ENCODE data around the gene SLC7A1. TPM values are rescaled to one million over a fixed set of nuclear protein-coding genes. Genes with fewer than 3 reads are reported as not detected.
A peak's percentile ranks its signal among the peaks of the same experiment; 100 is the strongest.

SLC7A1 gene
- total and polyA plus RNA-seq, 2 donors: 3.6 to 4.6 TPM

DNA sequence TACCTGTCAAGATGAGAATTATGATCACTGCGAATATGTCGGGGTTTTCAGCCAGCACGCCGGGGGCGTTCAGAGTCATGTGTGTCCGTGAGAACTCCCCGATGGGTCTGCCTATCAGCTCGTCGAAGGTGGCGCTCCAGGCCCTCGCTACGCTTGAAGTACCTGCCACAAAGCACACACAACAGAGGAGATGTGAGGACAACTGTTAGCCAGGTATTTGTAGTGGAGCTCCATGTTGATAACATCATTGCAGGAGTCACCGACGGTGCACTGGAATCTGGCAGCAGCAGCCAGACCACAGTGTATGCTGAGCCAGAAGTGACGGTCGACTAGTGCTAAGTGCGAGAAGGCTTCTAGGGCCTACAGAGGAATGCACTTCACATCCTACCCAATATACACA, 62.7 kb downstream of the SLC7A1 start:
- DNase-seq (ENCODE audit: low read depth in 6 of 9, low spot score in 9 of 9): no peak
- Histone ChIP-seq H3K9me3 (ENCODE audit: control insufficient read depth in 2 of 2, insufficient read depth in 1 of 2, low read length in 1 of 2) (no peaks in the 10 kb centered on the region), H3K27me3 (ENCODE audit: control insufficient read depth in 2 of 2, insufficient read depth in 1 of 2, low read length in 1 of 2) (no peaks in the 10 kb centered on the region), H3K36me3 (ENCODE audit: control insufficient read depth in 2 of 2, insufficient read depth in 2 of 2, low read length in 1 of 2) (peaks cover 34 to 38% of the 10 kb centered on the region in 2 donors), H3K27ac (ENCODE audit: low read depth in 1 of 2, low read length in 1 of 2) (no peak overlapping the region), H3K4me3 (ENCODE audit: low read length in 2 of 2) (no peak overlapping the region), H3K4me1 (ENCODE audit: control insufficient read depth in 2 of 2, insufficient read depth in 2 of 2, low read length in 2 of 2) (no peaks in the 10 kb centered on the region)
- WGBS: 92% methylated on average over 17 of the region's 17 CpGs

DNA sequence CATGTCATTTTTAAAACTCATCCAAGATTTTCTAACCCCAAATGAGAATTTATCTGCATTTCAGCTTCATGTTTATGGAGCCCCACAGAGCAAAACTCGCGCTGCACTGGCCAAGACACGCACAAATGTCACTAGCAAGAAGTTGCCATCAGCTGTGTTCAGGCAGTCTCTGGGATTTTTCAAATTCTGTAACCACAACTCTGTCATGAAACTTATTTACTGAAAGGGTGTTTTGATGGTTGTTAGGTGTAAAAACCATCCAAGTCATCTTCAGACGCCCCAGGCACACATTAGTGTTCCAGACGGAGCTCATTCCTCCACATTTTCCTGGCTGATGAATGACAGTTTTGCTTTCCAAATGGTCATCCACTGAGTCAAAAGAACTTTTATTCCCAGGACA, 63.4 kb downstream of the SLC7A1 start:
- Histone ChIP-seq H3K9me3 (ENCODE audit: control insufficient read depth in 2 of 2, insufficient read depth in 1 of 2, low read length in 1 of 2) (no peaks in the 10 kb centered on the region), H3K4me3 (ENCODE audit: low read length in 2 of 2) (no peak overlapping the region), H3K27ac (ENCODE audit: low read depth in 1 of 2, low read length in 1 of 2) (no peak overlapping the region), H3K27me3 (ENCODE audit: control insufficient read depth in 2 of 2, insufficient read depth in 1 of 2, low read length in 1 of 2) (no peaks in the 10 kb centered on the region), H3K36me3 (ENCODE audit: control insufficient read depth in 2 of 2, insufficient read depth in 2 of 2, low read length in 1 of 2) (peaks cover 34 to 42% of the 10 kb centered on the region in 2 donors), H3K4me1 (ENCODE audit: control insufficient read depth in 2 of 2, insufficient read depth in 2 of 2, low read length in 2 of 2) (no peaks in the 10 kb centered on the region)
- WGBS: 97% methylated on average over 5 of the region's 5 CpGs
- DNase-seq (ENCODE audit: low read depth in 6 of 9, low spot score in 9 of 9): no peak

DNA sequence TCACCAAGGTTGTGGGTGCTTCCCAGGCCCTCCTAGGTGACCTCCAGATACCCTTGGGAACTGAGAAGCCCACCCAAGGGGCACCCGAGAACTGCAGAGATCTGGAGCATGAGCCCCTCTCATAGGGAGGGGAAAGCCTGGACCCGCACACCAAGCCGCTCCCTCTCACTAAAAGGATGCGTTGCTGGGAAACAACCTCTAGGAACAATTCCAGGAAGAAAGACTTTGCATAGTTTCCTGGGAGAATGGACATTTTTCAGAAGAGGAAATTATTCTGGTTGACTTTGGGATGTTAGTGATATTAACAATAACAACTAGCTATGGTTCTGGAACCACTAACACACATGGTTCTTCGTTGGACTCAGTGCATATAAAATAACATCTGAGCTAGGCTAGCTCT, 64.6 kb downstream of the SLC7A1 start:
- peaks cover 39 to 45% of the 10 kb centered on the region in 2 donors for H3K36me3 ChIP-seq (ENCODE audit: control insufficient read depth in 2 of 2, insufficient read depth in 2 of 2, low read length in 1 of 2)
- H3K4me1 ChIP-seq (ENCODE audit: control insufficient read depth in 2 of 2, insufficient read depth in 2 of 2, low read length in 2 of 2): no peaks in the 10 kb centered on the region
- 99% methylated on average over 5 of the region's 5 CpGs for WGBS
- H3K4me3 ChIP-seq (ENCODE audit: low read length in 2 of 2): no peak overlapping the region
- H3K27ac ChIP-seq (ENCODE audit: low read depth in 1 of 2, low read length in 1 of 2): no peak overlapping the region
- H3K27me3 ChIP-seq (ENCODE audit: control insufficient read depth in 2 of 2, insufficient read depth in 1 of 2, low read length in 1 of 2): no peaks in the 10 kb centered on the region
- H3K9me3 ChIP-seq (ENCODE audit: control insufficient read depth in 2 of 2, insufficient read depth in 1 of 2, low read length in 1 of 2): no peaks in the 10 kb centered on the region
- DNase-seq (ENCODE audit: low read depth in 6 of 9, low spot score in 9 of 9): no peak

DNA sequence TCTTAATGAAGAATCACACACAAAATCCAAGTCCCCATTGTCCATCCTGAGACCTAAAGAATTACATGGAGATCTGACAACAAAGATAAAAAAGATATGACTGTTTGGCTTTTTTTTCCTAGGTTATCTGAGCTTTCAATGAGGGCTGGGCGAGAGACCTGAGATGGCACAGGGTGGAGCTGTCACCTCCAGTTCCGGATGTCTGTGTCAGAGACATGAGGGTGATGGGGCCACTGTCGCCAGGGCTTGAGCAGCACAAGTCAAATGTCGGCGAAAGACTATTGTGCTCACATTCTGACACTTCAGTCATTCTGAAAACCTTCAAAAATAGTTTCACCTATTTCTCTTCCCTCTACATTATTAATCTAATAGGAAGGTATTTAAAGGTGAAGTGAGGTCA, 65.7 kb downstream of the SLC7A1 start:
- no peak overlapping the region for H3K4me3 ChIP-seq (ENCODE audit: low read length in 2 of 2)
- no peaks in the 10 kb centered on the region for H3K4me1 ChIP-seq (ENCODE audit: control insufficient read depth in 2 of 2, insufficient read depth in 2 of 2, low read length in 2 of 2)
- no peak for DNase-seq (ENCODE audit: low read depth in 6 of 9, low spot score in 9 of 9)
- H3K27ac ChIP-seq (ENCODE audit: low read depth in 1 of 2, low read length in 1 of 2): no peak overlapping the region
- peaks cover 39 to 46% of the 10 kb centered on the region in 2 donors for H3K36me3 ChIP-seq (ENCODE audit: control insufficient read depth in 2 of 2, insufficient read depth in 2 of 2, low read length in 1 of 2)
- no peaks in the 10 kb centered on the region for H3K27me3 ChIP-seq (ENCODE audit: control insufficient read depth in 2 of 2, insufficient read depth in 1 of 2, low read length in 1 of 2)
- WGBS: 97% methylated on average over 5 of the region's 5 CpGs
- no peaks in the 10 kb centered on the region for H3K9me3 ChIP-seq (ENCODE audit: control insufficient read depth in 2 of 2, insufficient read depth in 1 of 2, low read length in 1 of 2)

DNA sequence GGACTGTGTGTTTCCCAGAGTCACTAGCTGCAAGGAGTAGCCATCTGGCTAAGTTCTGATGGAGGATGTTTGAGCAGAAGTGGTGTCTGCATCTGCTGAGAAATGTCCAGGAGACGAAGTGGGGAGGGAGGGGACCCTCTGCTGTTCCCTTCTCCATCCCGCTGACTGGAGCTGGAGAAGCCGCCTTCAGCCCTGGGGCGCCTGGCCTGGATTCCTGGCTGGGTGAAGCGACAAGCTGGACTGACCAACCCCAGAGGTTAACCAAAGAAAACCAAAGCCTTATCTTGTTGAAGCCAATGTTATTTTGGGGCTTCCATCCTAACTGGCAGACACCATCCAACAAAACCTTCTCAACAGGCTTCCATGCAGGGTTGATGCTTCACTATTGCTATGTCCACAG, 67.6 kb downstream of the SLC7A1 start:
- DNase-seq (ENCODE audit: low read depth in 6 of 9, low spot score in 9 of 9): no peak
- whole genome bisulfite sequencing: 99% methylated on average over 5 of the region's 5 CpGs
- H3K36me3 ChIP-seq (ENCODE audit: control insufficient read depth in 2 of 2, insufficient read depth in 2 of 2, low read length in 1 of 2): peaks cover 52 to 56% of the 10 kb centered on the region in 2 donors

DNA sequence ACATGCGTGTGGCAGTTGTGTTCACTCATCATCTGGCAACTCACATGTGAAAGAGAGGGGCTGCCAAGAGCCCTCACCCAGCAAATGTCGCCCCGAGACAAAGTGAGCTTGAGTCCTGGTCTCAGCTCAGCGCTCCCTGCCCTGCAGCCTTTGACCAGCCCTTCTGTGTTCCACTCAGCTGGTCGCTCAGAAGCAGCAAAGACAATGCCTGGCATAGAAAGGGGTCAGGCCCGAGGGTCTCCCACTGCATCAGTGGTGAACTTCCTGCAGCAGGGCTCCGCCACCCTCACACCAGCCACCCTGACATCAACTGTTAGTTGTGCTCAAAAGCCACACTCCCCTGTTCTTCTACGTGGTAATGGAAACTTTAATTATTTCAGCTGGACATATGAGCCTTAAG, 68.0 kb downstream of the SLC7A1 start:
- peaks cover 50 to 59% of the 10 kb centered on the region in 2 donors for H3K36me3 ChIP-seq (ENCODE audit: control insufficient read depth in 2 of 2, insufficient read depth in 2 of 2, low read length in 1 of 2)
- H3K27ac ChIP-seq (ENCODE audit: low read depth in 1 of 2, low read length in 1 of 2): no peak overlapping the region
- no peaks in the 10 kb centered on the region for H3K9me3 ChIP-seq (ENCODE audit: control insufficient read depth in 2 of 2, insufficient read depth in 1 of 2, low read length in 1 of 2)
- WGBS: 97% methylated on average over 8 of the region's 8 CpGs
- H3K27me3 ChIP-seq (ENCODE audit: control insufficient read depth in 2 of 2, insufficient read depth in 1 of 2, low read length in 1 of 2): no peaks in the 10 kb centered on the region
- no peaks in the 10 kb centered on the region for H3K4me1 ChIP-seq (ENCODE audit: control insufficient read depth in 2 of 2, insufficient read depth in 2 of 2, low read length in 2 of 2)
- no peak for DNase-seq (ENCODE audit: low read depth in 6 of 9, low spot score in 9 of 9)
- no peak overlapping the region for H3K4me3 ChIP-seq (ENCODE audit: low read length in 2 of 2)

More for the DNA sequence above, 67.6 kb downstream of the SLC7A1 start:
- Histone ChIP-seq H3K9me3 (ENCODE audit: control insufficient read depth in 2 of 2, insufficient read depth in 1 of 2, low read length in 1 of 2) (no peaks in the 10 kb centered on the region), H3K27ac (ENCODE audit: low read depth in 1 of 2, low read length in 1 of 2) (no peak overlapping the region), H3K4me1 (ENCODE audit: control insufficient read depth in 2 of 2, insufficient read depth in 2 of 2, low read length in 2 of 2) (no peaks in the 10 kb centered on the region), H3K4me3 (ENCODE audit: low read length in 2 of 2) (no peak overlapping the region), H3K27me3 (ENCODE audit: control insufficient read depth in 2 of 2, insufficient read depth in 1 of 2, low read length in 1 of 2) (no peaks in the 10 kb centered on the region)

DNA sequence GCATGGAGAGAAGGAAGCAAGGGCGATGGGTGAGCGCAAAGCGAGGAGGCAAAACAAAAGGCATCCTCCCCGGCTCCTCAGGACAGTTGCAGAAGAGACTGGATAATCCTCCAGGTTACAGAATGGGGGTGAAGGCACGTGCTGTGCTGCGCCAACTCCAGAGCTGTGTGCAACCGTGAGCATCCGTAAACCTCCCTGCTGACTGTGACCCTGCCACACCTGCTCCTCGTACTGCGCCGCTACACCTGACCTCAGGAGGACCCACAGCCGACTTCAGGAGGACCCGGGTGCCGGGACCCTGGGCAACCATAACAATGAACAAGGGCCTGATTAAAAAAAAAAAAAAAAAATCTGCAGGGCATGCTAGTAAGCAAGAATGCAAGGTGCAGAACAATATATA, 68.7 kb downstream of the SLC7A1 start:
- WGBS: 98% methylated on average over 14 of the region's 14 CpGs
- Histone ChIP-seq H3K4me1 (ENCODE audit: control insufficient read depth in 2 of 2, insufficient read depth in 2 of 2, low read length in 2 of 2) (no peaks in the 10 kb centered on the region), H3K9me3 (ENCODE audit: control insufficient read depth in 2 of 2, insufficient read depth in 1 of 2, low read length in 1 of 2) (no peaks in the 10 kb centered on the region), H3K27ac (ENCODE audit: low read depth in 1 of 2, low read length in 1 of 2) (no peak overlapping the region), H3K4me3 (ENCODE audit: low read length in 2 of 2) (no peak overlapping the region), H3K27me3 (ENCODE audit: control insufficient read depth in 2 of 2, insufficient read depth in 1 of 2, low read length in 1 of 2) (no peaks in the 10 kb centered on the region), H3K36me3 (ENCODE audit: control insufficient read depth in 2 of 2, insufficient read depth in 2 of 2, low read length in 1 of 2) (peaks cover 48 to 59% of the 10 kb centered on the region in 2 donors)
- DNase-seq (ENCODE audit: low read depth in 6 of 9, low spot score in 9 of 9): no peak

DNA sequence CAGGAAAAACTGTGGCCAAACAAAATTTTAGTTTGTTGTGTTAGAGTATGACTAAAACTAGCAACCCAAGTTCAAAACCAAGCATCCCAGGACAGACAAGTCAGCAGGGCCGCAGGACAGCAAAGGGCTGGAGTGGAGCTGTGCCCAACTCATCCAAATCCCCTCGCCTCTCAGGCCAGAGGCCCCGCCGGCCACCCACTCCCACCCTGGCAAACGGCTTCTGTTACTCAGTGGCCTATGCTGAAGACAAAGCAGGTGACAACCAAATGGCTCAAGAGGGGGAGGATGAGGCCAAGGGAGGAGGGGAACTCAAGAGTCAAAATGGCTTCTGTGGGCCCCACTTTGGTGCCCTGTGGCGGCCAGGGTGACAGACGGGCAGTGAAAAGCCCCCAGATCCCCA, 69.7 kb downstream of the SLC7A1 start:
- peaks cover 41 to 59% of the 10 kb centered on the region in 2 donors for H3K36me3 ChIP-seq (ENCODE audit: control insufficient read depth in 2 of 2, insufficient read depth in 2 of 2, low read length in 1 of 2)

DNA sequence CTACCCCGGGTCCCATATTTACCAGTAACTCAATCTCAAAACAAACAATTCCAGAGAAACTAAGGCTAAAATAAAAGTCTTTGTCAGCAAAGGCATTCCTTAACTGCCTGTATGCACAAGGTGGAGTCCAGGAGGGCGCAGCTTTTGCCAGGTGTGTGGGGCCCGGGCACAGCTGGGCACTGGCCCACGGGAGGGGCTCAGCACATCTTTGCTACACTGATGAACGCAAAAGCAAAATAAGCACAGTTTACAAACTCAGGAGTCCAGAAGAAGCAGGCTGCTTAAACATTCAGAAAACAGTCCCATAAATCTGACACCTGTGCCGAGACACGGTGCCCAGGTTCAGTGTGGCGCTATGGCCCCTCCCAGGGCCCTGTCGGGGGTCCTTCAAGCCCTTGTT, 70.8 kb downstream of the SLC7A1 start:
- Histone ChIP-seq H3K36me3 (ENCODE audit: control insufficient read depth in 2 of 2, insufficient read depth in 2 of 2, low read length in 1 of 2) (peaks cover 41 to 53% of the 10 kb centered on the region in 2 donors), H3K9me3 (ENCODE audit: control insufficient read depth in 2 of 2, insufficient read depth in 1 of 2, low read length in 1 of 2) (no peaks in the 10 kb centered on the region), H3K27ac (ENCODE audit: low read depth in 1 of 2, low read length in 1 of 2) (no peak overlapping the region), H3K4me3 (ENCODE audit: low read length in 2 of 2) (no peak overlapping the region), H3K27me3 (ENCODE audit: control insufficient read depth in 2 of 2, insufficient read depth in 1 of 2, low read length in 1 of 2) (no peaks in the 10 kb centered on the region), H3K4me1 (ENCODE audit: control insufficient read depth in 2 of 2, insufficient read depth in 2 of 2, low read length in 2 of 2) (no peaks in the 10 kb centered on the region)
- DNase-seq (ENCODE audit: low read depth in 6 of 9, low spot score in 9 of 9): no peak
- WGBS: 97% methylated on average over 9 of the region's 9 CpGs

More for the DNA sequence above, 69.7 kb downstream of the SLC7A1 start:
- Histone ChIP-seq H3K9me3 (ENCODE audit: control insufficient read depth in 2 of 2, insufficient read depth in 1 of 2, low read length in 1 of 2) (no peaks in the 10 kb centered on the region), H3K27me3 (ENCODE audit: control insufficient read depth in 2 of 2, insufficient read depth in 1 of 2, low read length in 1 of 2) (no peaks in the 10 kb centered on the region), H3K27ac (ENCODE audit: low read depth in 1 of 2, low read length in 1 of 2) (no peak overlapping the region), H3K4me1 (ENCODE audit: control insufficient read depth in 2 of 2, insufficient read depth in 2 of 2, low read length in 2 of 2) (no peaks in the 10 kb centered on the region), H3K4me3 (ENCODE audit: low read length in 2 of 2) (no peak overlapping the region)
- no peak for DNase-seq (ENCODE audit: low read depth in 6 of 9, low spot score in 9 of 9)
- 98% methylated on average over 7 of the region's 7 CpGs for WGBS

DNA sequence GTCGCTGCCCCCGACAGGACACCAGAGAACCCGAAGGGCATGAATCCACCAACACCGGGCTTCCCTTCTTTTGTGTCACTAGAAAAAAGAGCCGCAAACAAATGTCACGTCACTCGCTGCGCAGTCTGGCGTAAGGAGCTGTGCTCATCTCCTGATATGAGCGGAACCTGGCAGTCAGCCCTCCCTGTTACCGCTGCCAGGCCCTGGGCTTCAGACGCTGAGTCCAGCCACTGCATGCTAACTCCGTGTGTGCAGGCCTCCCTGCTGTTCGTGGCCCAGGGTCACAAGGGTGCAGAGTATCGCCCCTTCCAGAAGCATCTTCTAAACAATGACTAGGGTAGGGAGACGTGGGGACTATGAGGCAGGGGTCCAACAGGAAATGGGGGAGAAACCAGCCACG, 71.3 kb downstream of the SLC7A1 start:
- 94% methylated on average over 17 of the region's 17 CpGs for WGBS
- Histone ChIP-seq H3K9me3 (ENCODE audit: control insufficient read depth in 2 of 2, insufficient read depth in 1 of 2, low read length in 1 of 2) (no peaks in the 10 kb centered on the region), H3K27me3 (ENCODE audit: control insufficient read depth in 2 of 2, insufficient read depth in 1 of 2, low read length in 1 of 2) (no peaks in the 10 kb centered on the region), H3K27ac (ENCODE audit: low read depth in 1 of 2, low read length in 1 of 2) (peak overlapping the region in 1 of 2 donors; percentile 32), H3K4me3 (ENCODE audit: low read length in 2 of 2) (no peak overlapping the region), H3K36me3 (ENCODE audit: control insufficient read depth in 2 of 2, insufficient read depth in 2 of 2, low read length in 1 of 2) (peaks cover 39 to 52% of the 10 kb centered on the region in 2 donors), H3K4me1 (ENCODE audit: control insufficient read depth in 2 of 2, insufficient read depth in 2 of 2, low read length in 2 of 2) (no peaks in the 10 kb centered on the region)
- no peak for DNase-seq (ENCODE audit: low read depth in 6 of 9, low spot score in 9 of 9)
